SK-N-MC (cell line): Measurements from ENCODE around the gene IAPP.

ENCODE experiments used
- EZH2 ChIP-seq: fragments of 200-600 bp; sonication (generic); IDR thresholded peaks from one replicate; pipeline ENCODE4 v1.6.1; 2017; ENCODE audit warnings: antibody characterized with exemption
- FOXP2 ChIP-seq: optimal IDR thresholded peaks from 2 replicates; pipeline ENCODE3; 2011; ENCODE audit warnings: mild to moderate bottlenecking, moderate library complexity; ENCODE audit not compliant: insufficient read depth; ENCODE audit errors: extremely low read length, control extremely low read depth
- POLR2AphosphoS5 ChIP-seq: IDR thresholded peaks from 2 replicates; pipeline ENCODE4 v1.6.1; 2012; ENCODE audit warnings: mild to moderate bottlenecking, low read depth, low read length, borderline replicate concordance

DNA sequence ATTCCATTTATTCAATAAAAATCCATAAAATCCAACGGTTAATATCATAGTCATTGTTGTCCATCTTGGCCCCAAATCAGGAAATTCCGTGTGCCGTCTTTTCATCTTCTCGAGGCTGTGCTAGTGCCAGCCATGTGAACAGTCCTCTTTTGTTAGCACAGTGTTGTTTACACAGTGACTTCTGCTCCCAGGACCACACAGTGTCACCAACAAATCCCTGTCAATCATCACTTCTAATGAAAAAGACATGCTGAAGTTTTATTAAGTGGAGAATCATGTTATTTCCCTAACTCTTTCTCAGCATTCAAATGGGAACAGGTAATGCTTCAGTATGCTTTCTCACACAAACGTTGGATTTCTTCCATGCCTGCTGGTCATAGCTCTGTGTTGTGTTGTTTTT lies 36.0 kb upstream of the IAPP start:
- TF ChIP-seq EZH2, result no peak
- TF ChIP-seq POLR2AphosphoS5, result no peak
- no peak for TF ChIP-seq FOXP2
